ENCODE data around the gene FGA.
A peak's percentile ranks its signal among the peaks of the same experiment; 100 is the strongest.

FGA gene

GRCh38 chr4:154590329-154591006 is at the start of gene FGA:
Gene FGA (minus strand): TSS chr4:154590742. CDS start chr4:154590687, 55 bp downstream.
- DNase-seq = no peak

GRCh38 chr4:154634058-154634457 is 43.5 kb upstream of the FGA start:
- no peak for DNase-seq

GRCh38 chr4:154631828-154632227 is 41.3 kb upstream of the FGA start:
- DNase-seq = no peak

DNA sequence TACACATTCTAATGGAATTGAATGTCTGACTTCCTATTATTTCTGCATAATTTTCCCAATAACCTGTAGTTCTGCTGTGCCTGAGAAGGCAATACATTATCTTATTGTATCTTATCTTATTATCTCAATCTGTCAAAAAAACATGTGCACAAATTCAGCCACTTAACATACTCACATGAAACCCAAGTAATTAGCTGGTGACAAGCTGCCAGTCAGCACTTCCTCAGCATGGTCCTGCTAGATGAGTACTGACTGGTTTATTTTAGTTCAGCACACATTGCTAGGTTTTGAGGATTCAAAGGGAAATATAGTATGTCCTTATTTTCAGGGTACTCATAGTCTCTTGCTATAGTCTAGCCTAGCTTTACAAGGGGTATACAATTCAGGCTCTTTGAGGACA is 39.8 kb upstream of the FGA start:
- DNase-seq = no peak

DNA sequence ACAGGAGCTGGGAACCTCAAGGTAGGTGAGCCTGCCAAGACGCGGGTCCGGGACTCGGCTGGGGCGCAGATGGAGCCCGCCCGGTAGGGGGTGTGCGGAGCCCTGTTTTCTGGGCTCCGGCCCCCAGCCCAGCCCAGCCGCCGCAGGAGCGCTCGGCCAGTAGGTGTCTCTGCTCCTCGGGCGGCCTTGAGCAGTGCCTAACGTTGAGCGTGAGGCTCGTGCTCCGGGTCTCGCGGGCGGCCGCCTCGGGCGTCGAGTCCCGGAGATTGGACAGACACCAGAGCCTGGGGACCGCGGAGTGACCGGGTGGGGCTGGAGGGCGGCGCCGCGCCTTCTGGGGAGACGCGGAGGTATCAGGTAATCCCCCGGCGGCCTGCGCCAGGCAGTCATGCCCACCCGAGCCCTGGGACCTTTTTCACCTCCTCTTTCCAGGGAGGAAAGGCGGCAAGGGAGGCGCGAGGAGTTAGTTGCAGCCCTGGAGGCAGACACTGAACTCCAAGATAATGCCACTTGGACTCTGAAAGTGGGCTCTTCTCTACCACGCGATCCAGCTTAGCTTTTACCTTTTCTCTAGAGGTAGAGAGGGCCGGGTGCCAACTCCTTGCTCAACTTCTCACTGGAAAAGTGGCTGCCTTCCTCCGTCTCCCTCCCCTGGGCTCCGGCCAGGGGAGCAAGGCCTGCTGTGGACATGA is 36.4 kb upstream of the FGA start:
- no peak for DNase-seq

- no peak for DNase-seq
Observed at GRCh38 chr4:154625971-154626370, 35.4 kb upstream of the FGA start.

- no peak for DNase-seq
Observed at GRCh38 chr4:154623995-154624394, 33.5 kb upstream of the FGA start.

DNA sequence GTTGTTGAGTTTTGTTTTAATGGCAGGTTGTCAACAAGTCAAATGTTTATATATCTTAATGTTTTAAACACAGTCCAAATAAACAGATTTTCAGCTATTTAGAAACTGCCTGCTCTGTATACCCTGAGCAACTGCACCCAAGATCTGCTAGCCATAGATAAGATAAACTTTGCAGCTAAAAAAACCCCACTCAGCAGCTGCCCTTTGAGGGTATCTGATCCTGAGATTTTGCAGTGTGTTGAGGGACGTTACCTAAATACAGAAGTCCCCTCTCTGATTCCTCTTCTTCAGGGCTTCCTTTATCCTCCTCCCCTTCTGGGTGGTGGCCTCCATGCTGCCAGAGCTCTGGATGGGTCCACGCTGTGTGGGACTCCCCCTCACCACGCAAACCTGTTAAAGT is 32.9 kb upstream of the FGA start:
- DNase-seq = no peak

GRCh38 chr4:154622598-154622997 is 32.1 kb upstream of the FGA start:
- DNase-seq = peak; percentile 1

DNA sequence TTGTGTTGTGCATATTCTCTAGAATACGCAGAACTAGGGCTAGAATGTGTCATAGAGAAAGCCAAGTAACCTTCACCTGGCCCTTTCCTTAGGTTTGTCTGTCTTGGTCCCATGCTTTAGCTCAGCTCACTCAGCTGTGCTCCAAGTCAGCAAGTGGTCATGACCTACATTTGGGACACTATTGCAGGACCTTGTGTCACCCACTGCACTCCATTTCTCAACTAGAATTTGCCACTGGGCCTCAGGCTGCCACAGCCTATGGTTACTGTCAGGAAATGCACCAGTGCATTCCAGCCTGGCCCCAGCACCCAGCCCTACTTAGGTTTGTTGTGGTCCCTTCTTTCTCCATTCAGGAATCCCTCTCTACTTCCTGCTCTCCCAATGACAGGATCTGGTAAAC is 29.6 kb upstream of the FGA start:
- DNase-seq = no peak

GRCh38 chr4:154618708-154619315 is 28.3 kb upstream of the FGA start:
- DNase-seq = peak; percentile 1

GRCh38 chr4:154617820-154618317 is 27.3 kb upstream of the FGA start:
- DNase-seq = no peak

- no peak for DNase-seq
Observed at GRCh38 chr4:154616731-154617130, 26.2 kb upstream of the FGA start.

DNA sequence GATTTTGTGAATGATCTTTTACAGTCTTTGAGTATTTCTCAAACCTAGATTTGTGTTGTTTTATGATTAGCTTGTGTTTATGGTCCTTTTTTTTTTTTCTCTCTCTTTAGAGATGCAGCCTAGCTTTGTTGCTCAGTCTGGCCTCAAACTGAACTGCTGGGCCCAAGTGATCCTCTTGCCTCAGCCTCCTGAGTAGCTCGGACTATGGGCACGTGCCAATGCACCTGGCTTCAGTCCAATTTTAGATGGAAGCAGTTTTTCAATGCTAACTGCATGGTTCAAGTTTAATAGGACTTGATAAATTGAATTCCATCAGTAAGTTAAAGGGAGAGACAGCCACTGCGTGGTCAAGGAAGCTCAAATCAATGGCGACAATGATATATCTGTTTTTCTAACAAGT is 25.7 kb upstream of the FGA start:
- DNase-seq = no peak

GRCh38 chr4:154615211-154615610 is 24.7 kb upstream of the FGA start:
- DNase-seq = no peak

DNA sequence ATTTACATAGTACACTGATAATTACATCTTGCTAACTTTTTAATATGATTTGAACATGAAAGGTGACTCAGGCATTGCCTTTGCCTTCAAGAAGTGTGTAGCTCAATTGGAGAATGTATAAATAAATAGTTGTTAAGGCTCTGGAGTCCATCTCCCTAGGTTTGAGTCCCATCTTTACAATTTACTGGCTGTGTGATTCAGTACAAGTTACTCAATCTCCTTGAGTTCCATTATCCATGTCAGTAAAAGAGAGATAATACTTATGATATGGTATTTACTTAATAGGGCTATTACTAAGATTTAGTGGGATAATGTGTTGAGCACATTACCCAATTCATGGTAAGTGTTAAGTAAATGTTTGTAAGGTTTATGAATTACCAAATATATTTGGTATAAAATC is 23.8 kb upstream of the FGA start:
- DNase-seq = no peak

DNA sequence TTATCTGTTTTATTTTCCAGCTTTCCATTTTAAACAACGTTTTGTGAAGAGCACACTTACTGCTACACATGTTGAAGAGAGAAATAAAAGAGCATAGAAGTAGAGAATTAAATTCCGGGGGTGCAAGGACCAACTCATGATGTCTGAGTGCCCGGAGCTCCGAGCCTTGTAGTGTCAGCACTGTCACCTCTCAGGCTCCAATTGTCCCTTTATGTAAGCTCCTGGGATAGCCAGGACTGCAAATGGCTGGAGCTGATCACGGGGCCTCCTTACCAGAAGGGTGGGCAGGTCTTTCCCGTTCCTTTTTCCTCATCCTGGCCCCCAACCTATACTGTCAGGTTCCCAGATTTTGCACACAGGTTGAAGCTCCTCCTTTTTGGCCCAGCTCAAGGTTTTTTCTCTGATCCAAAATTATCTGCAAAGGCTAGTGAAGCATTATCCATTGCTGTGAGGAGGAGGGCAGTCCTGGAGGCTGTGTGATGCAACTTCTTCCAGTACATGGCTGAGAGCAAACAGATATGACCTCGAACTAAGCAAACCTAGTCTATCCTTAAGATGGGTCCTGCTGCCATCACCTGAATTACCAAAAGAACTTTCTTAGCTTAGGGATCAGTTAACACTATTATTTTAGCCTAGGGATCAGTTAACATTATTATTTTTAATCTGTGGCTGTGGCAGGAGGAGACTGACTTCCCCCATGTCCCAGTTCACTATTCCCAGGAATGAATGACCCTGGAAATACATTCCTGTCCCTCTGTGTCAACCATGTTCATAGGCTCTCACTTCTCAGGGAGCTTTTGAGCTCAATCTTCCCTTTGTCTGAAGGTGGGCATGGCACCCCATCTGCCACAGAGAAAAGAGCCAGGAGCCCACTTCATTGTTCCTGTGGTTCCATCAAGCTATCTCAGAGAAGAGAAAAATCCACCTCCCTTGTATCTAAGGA is 22.2 kb upstream of the FGA start, which contains the start of gene FGG:
Gene FGG (minus strand): TSS at position 185 of the 943 bp plus-strand sequence. CDS start 47 bp downstream, at position 138.
- DNase-seq = no peak

GRCh38 chr4:154611833-154612232 is 21.3 kb upstream of the FGA start:
- no peak for DNase-seq

- DNase-seq = no peak
Observed at GRCh38 chr4:154610582-154610981, 20.0 kb upstream of the FGA start.

DNA sequence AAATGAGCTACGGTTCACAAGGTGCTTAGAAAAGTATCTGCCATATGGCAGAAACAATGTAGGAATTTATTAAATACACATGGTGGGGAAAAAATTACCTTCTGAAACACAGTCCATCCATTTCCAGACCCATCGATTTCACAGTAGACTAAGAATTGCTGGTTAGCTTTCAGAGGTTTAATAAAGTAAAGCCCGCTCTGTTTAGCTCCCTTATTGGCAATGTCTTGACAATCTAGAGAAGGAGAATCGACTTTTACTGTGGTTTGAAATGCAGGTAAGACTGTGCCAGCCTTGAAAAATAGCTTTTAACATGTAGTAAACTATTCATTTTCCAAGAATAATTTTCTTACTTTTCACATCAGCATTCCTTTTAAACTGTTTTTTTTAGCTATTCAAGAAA is 19.0 kb upstream of the FGA start:
- DNase-seq = no peak

- no peak for DNase-seq
Observed at GRCh38 chr4:154608361-154609252, 18.1 kb upstream of the FGA start.
